Activated naive CD8-positive, alpha-beta T cell treated with anti-CD3 and anti-CD28 coated beads, Interleukin-2, amount 50 U/mL, for 16 hours (primary cell): ENCODE results near the gene RORB.
"Not testable (repeated sequence)": the region's sequence is repeated elsewhere in the genome, so short reads cannot be mapped to it uniquely, and the experiment has no call there.

Experiments
- DNase-seq: peaks from one replicate; pipeline ENCODE4 v3.0.0-alpha.2; 2020; ENCODE audit warnings: low read depth, low spot score

Gene RORB

DNA sequence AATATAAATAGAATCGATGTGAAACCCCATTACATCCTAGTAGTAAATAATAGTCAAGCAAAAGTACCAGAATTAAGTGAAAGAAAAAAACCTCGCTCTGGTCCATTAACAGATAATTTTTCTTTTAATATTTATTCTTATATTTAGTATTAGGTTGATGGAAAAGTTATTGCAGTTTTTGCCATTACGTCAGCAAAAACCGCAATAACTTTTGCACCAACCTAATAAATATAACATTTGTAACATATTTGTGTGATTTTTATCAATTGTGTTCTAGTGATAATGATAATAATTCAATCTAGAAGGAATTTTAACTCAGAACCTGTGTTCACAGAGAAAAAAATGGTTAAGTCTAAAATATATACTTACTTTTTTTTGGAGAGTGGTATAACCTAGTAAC is 16.1 kb downstream of the RORB start:
- DNase-seq, result no peak

DNA sequence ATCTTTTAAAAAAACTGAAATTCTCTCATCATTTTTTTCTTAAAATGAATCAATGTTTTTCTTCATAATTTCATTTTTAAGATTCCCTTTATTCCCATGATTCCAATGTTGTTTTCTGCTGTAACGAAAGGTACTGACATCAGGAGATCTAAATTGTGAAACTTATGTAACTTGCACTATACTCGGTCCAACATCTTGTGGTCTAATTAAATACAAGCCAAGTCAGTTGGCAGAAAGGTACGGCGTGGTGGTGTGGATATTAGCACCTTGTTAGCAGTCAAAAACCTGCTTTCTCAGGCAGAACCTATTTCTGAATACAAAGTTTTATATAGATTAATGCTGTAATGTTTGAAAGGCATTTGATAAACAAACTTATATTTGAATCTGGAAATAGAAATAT is 20.1 kb downstream of the RORB start:
- no peak for DNase-seq

DNA sequence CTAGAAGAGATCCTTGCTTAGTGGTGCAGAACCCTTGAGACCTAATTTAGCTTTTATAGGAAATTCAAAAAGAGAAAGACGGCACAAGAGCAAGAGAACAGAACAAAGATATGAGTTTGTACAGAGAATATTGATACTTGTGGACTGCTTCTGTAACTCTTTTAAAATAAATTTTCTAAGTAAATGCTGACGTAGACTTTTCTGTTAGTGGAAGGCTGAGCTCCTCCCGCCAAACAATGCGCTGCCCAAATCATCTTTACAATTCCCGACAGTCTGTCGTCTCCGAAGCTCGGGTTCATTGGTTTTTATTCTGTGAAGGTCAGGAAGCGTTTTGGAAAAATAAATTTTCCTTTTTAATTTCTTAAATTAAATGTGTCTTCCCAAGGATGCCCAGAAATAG is 22.3 kb downstream of the RORB start:
- no peak for DNase-seq

GRCh38 chr9:74521009-74521408 is 23.9 kb downstream of the RORB start:
- no peak for DNase-seq

GRCh38 chr9:74524289-74524688 is 27.2 kb downstream of the RORB start:
- DNase-seq, result no peak

DNA sequence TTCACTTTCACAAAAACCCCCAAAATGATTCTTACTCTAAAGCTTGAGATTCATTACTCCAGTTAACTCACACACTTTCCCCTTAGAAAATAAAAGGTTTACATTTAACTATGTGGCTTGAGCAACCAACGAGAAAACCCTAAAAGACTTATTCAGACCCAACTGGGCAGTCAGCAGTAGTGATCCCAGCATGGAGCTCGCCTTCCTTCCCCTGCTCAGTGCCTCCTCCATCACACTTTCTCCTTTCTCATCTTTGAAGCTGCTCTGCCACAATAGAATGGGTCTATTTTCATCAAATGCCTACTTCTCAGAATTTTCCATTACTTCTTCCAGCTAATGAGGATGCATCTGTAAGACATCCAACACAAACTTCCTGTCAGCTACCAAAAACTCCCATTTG is 29.1 kb downstream of the RORB start:
- no peak for DNase-seq

DNA sequence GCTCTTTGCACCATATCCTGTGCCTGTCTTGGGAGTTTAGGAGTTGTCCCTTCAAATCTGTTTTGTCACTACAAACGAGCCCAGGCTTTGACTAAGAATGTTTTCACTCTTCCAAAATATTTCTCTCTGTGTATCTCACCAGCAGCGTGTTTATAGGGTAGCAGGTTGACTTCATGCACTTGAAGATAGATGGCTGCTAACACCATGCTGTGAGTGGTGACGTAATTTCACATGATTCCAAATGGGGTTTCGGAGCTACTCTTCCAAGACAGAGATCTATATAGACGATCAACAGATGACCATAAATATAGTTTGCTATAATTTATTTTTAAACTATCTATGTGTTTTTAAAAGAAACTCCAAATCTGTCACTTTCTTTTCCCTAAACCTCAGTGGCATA is 30.6 kb downstream of the RORB start:
- DNase-seq, result no peak

GRCh38 chr9:74528207-74528606 is 31.1 kb downstream of the RORB start:
- no peak for DNase-seq

GRCh38 chr9:74530458-74530857 is 33.3 kb downstream of the RORB start:
- DNase-seq, result not testable (repeated sequence)

DNA sequence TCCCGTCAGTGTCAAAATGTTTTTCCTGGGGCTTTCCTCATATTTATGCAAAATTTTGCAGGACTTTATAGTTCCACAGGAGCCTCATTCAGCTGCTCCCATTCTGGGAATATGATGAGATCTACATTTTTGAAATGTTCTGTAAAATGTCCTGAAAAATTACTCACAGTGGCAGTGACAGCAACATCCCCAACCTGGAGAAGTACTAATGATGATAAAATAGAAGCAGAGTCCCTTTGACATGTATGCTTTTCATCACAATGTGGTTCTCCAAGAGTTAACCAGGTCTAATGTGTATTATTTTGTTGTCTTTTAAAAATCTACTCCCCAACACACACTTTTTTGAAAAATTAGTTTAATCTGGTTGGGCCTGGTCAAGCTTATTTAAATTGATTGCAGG is 36.1 kb downstream of the RORB start:
- DNase-seq, result no peak

DNA sequence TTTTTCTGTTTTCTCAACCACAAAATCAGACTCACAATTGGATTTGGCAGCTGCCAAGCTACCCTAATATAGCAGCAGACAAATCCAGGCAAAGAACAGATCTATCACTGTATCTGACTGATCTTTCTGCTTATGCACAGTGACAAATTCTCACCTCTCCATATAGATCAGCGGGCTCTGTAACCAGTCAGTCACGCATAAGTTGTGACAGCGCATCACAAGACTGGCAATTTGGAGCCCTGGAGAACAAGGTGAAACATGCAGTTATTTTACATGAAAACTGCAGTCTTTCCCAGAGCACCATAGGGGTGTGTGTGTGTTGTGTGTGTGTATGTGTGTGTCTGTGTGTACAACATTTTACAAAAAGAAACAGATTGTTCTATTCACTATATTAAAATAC is 37.7 kb downstream of the RORB start:
- no peak for DNase-seq

DNA sequence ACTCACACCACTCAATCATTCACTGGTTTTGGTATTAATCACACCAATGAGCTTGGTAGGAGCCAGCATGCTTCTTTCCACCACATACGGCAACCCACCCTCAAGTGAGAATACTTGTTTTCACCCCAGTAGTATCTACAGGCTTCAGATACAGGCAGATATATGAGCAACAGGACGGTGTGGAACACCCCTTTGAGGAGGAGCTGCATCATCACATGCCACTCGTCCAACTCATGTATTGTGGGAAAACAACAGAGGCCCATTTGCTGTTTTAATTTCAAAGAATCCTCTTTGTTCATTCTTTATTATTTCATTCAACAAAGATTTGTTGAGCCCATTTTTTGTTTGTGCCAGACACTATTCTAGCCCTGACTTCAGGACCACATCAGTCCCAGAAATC is 46.0 kb downstream of the RORB start:
- DNase-seq, result no peak

- DNase-seq, result no peak
These were observed 54.1 kb downstream of the RORB start for GRCh38 chr9:74551266-74551665.

DNA sequence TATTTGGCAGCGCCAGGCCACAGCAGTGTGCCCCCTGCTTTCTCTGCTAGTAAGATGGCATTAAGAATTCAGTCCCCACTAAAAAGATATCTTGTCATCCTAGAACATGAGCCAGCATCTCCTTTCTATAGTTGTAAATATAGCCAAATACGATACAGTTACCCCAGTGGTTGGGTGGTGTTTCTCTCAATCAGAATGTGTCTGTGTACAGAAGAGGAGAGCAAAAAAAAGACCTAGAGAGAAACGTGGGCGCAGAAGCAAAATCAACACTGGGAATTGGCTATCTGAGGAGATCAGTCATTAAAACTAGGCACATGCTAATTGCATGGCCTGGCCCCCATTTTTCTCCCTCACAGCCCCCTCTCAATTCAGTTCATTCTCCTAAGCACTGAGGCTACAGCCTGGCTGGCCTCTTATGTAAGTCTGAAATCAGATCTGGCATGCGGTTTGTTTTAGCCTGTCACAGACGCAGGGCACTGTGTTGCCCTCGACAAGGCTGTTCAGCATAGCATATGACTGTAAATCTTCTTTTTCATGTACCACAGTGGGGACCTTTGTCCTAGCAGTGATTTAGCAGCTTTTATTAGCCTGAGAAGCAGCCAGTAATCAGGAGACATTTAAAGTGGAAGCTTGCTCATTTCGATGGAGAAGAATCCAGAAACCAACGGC is 57.8 kb downstream of the RORB start:
- no peak for DNase-seq

DNA sequence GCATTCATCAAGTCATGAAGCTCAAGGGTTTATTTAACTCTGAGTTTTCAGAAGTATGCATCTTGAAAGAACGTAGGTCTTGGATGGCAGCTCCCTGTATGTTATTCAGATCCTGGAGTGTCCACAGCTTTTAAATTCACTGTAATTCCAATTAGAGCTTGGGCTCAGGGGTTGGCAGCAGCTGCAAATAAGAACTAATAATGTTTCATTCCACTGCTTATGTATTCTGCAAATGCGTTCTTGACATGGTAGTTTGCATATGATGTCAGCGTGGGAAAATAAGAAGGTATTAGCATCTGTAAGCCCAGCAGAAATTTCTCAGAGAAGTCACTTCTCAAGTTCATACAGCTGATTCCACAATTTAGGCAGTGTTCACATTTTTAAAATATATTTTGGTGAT is 58.4 kb downstream of the RORB start:
- no peak for DNase-seq

DNA sequence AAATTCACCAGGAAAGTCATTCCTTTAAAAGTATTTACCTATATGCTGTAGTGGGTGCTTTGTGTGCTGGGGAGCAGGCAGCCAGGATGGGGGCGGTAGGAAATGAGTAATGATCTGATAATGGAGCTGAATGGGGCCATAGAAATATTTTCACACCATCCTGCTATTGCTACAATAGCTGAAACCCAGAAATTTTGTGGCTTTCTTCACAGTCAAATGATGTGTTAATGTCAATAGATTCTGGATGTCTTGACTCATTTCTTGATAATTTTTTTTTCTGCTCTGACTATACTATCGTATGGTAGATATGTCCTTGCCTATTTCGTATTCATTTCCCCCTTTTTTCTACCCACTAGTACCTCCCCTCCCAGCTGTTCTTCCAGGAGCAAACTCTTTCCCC is 59.5 kb downstream of the RORB start:
- DNase-seq, result no peak

- no peak for DNase-seq
These were observed 60.4 kb downstream of the RORB start for GRCh38 chr9:74557571-74557970.

GRCh38 chr9:74562611-74563010 is 65.5 kb downstream of the RORB start:
- no peak for DNase-seq

- no peak for DNase-seq
These were observed 73.9 kb downstream of the RORB start for GRCh38 chr9:74570879-74571512.

GRCh38 chr9:74573640-74574191 is 76.6 kb downstream of the RORB start:
- no peak for DNase-seq

GRCh38 chr9:74576176-74576575 is 79.0 kb downstream of the RORB start:
- no peak for DNase-seq

- DNase-seq, result no peak
These were observed 80.8 kb downstream of the RORB start for GRCh38 chr9:74577956-74578355.

DNA sequence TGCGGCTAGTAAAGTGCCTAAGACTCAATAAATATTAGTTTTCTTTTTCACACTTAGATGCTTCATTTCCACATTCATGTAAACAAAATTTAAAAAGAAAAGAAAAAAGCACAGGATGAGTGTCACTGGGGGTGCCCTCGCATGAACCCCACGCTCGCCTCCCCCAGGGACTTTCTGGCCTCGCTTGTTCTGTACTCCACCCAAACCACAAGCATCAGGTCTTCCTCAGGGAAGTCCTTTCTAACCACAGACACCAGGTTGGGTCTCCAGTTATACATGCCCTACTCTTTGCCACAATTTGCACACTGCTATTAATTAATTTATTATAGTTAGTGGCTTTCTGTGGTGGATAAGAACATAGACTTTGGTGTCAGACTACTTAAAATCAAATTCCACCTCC is 92.4 kb downstream of the RORB start:
- DNase-seq, result no peak

DNA sequence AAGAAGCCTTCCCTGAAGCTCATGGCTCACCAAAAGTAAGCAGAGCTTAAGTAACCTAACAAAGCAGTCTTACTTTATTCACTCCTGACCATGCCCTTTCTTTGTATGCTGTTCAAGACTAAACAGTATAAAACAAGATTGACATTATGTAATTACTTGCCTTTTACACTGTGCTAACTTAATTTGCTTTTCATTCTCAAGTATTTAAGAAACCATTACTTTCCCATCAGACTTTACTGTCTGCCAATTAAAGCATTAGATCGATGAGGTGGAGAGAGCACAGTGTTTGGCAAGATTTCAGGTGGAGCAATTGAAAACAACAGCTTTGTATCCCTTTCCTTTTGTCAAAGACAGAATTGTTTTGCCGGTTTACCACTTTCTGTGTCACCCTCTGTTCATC is 98.2 kb downstream of the RORB start:
- no peak for DNase-seq
